ENCODE data around the gene CHI3L1. TPM values are rescaled to one million over a fixed set of nuclear protein-coding genes. Genes with fewer than 3 reads are reported as not detected.

The CHI3L1 gene
- total RNA-seq, 1 experiment from 2014 or later = not detected

GRCh38 chr1:203170625-203171330 lies 15.7 kb downstream of the CHI3L1 start:
- no peak overlapping the region; the same call in 1 of the 2 replicates for H3K4me2 ChIP-seq (ENCODE audit: low read length)
- H3K4me1 ChIP-seq (ENCODE audit: control insufficient read depth in 1 of 2, insufficient read depth in 2 of 2, low read length in 2 of 2) = peaks cover 14 to 64% of the 10 kb centered on the region in 2 experiments; a peak in 3 of 4 replicates
- BruUV-seq (replicated peaks) = no TSS peak
- intact Hi-C loops (cut with micrococcal nuclease) = no loop called here
- DNase-seq (ENCODE audit: low read depth, low spot score) (no peak), ATAC-seq (no peak)
- no peaks in the 10 kb centered on the region for H3K27me3 ChIP-seq (ENCODE audit: insufficient read depth, low read length)
- H3K4me3 ChIP-seq (replicated peaks in 1 of 2; ENCODE audit: low read depth in 1 of 2, low read length in 2 of 2) = no peak overlapping the region
- H4K20me1 ChIP-seq (ENCODE audit: insufficient read depth) = no peaks in the 10 kb centered on the region
- no peak overlapping the region for H3K27ac ChIP-seq (ENCODE audit: low read depth, low read length)
- POLR2A ChIA-PET = no interaction called here
- H3K79me2 ChIP-seq (ENCODE audit: insufficient read depth, low read length) = no peaks in the 10 kb centered on the region
- TF ChIP-seq SIN3A (IDR thresholded peaks at IDR 0.05; ENCODE audit: low read depth) (no peak), YY1 (IDR thresholded peaks at IDR 0.05; ENCODE audit: extremely low read depth, insufficient replicate concordance, low read depth, low read length) (no peak), MAX (IDR thresholded peaks at IDR 0.05) (no peak), SP1 (IDR thresholded peaks at IDR 0.05; ENCODE audit: low read depth) (no peak), ELF1 (IDR thresholded peaks at IDR 0.05; ENCODE audit: borderline replicate concordance, low read depth) (no peak), RAD21 (IDR thresholded peaks at IDR 0.05; ENCODE audit: low read depth) (no peak), SRF (IDR thresholded peaks at IDR 0.05; ENCODE audit: low read depth) (no peak), ZBTB33 (IDR thresholded peaks at IDR 0.05; ENCODE audit: extremely low read depth, insufficient replicate concordance, low read length) (no peak), TCF7L2 (IDR thresholded peaks at IDR 0.05; ENCODE audit: borderline replicate concordance, extremely low read depth, insufficient read depth, insufficient read length) (no peak), EZH2phosphoT487 (IDR thresholded peaks at IDR 0.05; ENCODE audit: borderline replicate concordance) (no peak), CBX3 (IDR thresholded peaks at IDR 0.05; ENCODE audit: low read depth) (no peak), FOSL1 (IDR thresholded peaks at IDR 0.05; ENCODE audit: low read depth) (no peak)
- TF ChIP-seq, protein P1, sequence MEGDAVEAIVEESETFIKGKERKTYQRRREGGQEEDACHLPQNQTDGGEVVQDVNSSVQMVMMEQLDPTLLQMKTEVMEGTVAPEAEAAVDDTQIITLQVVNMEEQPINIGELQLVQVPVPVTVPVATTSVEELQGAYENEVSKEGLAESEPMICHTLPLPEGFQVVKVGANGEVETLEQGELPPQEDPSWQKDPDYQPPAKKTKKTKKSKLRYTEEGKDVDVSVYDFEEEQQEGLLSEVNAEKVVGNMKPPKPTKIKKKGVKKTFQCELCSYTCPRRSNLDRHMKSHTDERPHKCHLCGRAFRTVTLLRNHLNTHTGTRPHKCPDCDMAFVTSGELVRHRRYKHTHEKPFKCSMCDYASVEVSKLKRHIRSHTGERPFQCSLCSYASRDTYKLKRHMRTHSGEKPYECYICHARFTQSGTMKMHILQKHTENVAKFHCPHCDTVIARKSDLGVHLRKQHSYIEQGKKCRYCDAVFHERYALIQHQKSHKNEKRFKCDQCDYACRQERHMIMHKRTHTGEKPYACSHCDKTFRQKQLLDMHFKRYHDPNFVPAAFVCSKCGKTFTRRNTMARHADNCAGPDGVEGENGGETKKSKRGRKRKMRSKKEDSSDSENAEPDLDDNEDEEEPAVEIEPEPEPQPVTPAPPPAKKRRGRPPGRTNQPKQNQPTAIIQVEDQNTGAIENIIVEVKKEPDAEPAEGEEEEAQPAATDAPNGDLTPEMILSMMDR (IDR thresholded peaks at IDR 0.05 in 2 of 3, conservative IDR thresholded peaks at IDR 0.05 in 1 of 3; ENCODE audit: borderline replicate concordance in 1 of 3, insufficient read depth in 1 of 3, low read depth in 2 of 3, low read length in 2 of 3) = no peak
- TF ChIP-seq, protein P2, sequence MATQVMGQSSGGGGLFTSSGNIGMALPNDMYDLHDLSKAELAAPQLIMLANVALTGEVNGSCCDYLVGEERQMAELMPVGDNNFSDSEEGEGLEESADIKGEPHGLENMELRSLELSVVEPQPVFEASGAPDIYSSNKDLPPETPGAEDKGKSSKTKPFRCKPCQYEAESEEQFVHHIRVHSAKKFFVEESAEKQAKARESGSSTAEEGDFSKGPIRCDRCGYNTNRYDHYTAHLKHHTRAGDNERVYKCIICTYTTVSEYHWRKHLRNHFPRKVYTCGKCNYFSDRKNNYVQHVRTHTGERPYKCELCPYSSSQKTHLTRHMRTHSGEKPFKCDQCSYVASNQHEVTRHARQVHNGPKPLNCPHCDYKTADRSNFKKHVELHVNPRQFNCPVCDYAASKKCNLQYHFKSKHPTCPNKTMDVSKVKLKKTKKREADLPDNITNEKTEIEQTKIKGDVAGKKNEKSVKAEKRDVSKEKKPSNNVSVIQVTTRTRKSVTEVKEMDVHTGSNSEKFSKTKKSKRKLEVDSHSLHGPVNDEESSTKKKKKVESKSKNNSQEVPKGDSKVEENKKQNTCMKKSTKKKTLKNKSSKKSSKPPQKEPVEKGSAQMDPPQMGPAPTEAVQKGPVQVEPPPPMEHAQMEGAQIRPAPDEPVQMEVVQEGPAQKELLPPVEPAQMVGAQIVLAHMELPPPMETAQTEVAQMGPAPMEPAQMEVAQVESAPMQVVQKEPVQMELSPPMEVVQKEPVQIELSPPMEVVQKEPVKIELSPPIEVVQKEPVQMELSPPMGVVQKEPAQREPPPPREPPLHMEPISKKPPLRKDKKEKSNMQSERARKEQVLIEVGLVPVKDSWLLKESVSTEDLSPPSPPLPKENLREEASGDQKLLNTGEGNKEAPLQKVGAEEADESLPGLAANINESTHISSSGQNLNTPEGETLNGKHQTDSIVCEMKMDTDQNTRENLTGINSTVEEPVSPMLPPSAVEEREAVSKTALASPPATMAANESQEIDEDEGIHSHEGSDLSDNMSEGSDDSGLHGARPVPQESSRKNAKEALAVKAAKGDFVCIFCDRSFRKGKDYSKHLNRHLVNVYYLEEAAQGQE (IDR thresholded peaks at IDR 0.05; ENCODE audit: low read depth) = no peak
- no peak overlapping the region for H2AFZ ChIP-seq (ENCODE audit: low read depth, low read length, poor library complexity, severe bottlenecking)
- H3K9me3 ChIP-seq (ENCODE audit: control insufficient read depth in 1 of 2, insufficient read depth in 1 of 2, low read depth in 1 of 2, low read length in 2 of 2) = no peaks in the 10 kb centered on the region
- CTCF ChIA-PET = interaction anchor here (0.6 to 4.3 kb wide), 4 partner anchors 23 to 131 kb away, joined by 3 to 43 read pairs (median 24); no protein-coding TSS in a partner anchor
- no peak overlapping the region for H3K9ac ChIP-seq (ENCODE audit: low read length)
- RAD21 ChIA-PET (ENCODE audit: low non-redundant PET in 1 of 2, low total read pairs in 2 of 2, uncharacterized antibody in 2 of 2, unreplicated experiment in 2 of 2) = no interaction called here
- no peaks in the 10 kb centered on the region for H3K36me3 ChIP-seq (ENCODE audit: control insufficient read depth in 1 of 2, insufficient read depth in 2 of 2, low read length in 2 of 2)
- H3K9me2 ChIP-seq (ENCODE audit: insufficient read depth) = no peaks in the 10 kb centered on the region
